ENCODE results near the gene MED26.
"Not testable (repeated sequence)": the region's sequence is repeated elsewhere in the genome, so short reads cannot be mapped to it uniquely, and the experiment has no call there.

The MED26 gene

GRCh38 chr19:16562608-16563025 lies 65.4 kb downstream of the MED26 start:
- H3K27ac ChIP-seq (ENCODE audit: low read length) = no peak overlapping the region

GRCh38 chr19:16561382-16561781 lies 66.6 kb downstream of the MED26 start:
- no peaks in the 10 kb centered on the region for H3K4me1 ChIP-seq (ENCODE audit: insufficient read depth, low read length)

More at GRCh38 chr19:16562608-16563025, 65.4 kb downstream of the MED26 start:
- Histone ChIP-seq H3K4me1 (ENCODE audit: insufficient read depth, low read length) (no peaks in the 10 kb centered on the region), H3K4me3 (ENCODE audit: low read length) (no peak overlapping the region), H3K36me3 (ENCODE audit: insufficient read depth, low read depth, low read length) (peaks cover 67% of the 10 kb centered on the region), H3K9me3 (ENCODE audit: insufficient read depth, low read depth, low read length) (no peaks in the 10 kb centered on the region), H3K9ac (ENCODE audit: low read depth, low read length) (no peak overlapping the region), H3K27me3 (ENCODE audit: insufficient read depth, low read length) (no peaks in the 10 kb centered on the region)

GRCh38 chr19:16559780-16560276 lies 68.2 kb downstream of the MED26 start:
- Histone ChIP-seq H3K9ac (ENCODE audit: low read depth, low read length) (no peak overlapping the region), H3K4me3 (ENCODE audit: low read length) (no peak overlapping the region), H3K9me3 (ENCODE audit: insufficient read depth, low read depth, low read length) (no peaks in the 10 kb centered on the region), H3K27ac (ENCODE audit: low read length) (no peak overlapping the region), H3K36me3 (ENCODE audit: insufficient read depth, low read depth, low read length) (peaks cover 66% of the 10 kb centered on the region), H3K4me1 (ENCODE audit: insufficient read depth, low read length) (no peaks in the 10 kb centered on the region), H3K27me3 (ENCODE audit: insufficient read depth, low read length) (no peaks in the 10 kb centered on the region)

More at GRCh38 chr19:16561382-16561781, 66.6 kb downstream of the MED26 start:
- Histone ChIP-seq H3K36me3 (ENCODE audit: insufficient read depth, low read depth, low read length) (peaks cover 65% of the 10 kb centered on the region), H3K27me3 (ENCODE audit: insufficient read depth, low read length) (no peaks in the 10 kb centered on the region), H3K4me3 (ENCODE audit: low read length) (no peak overlapping the region), H3K27ac (ENCODE audit: low read length) (no peak overlapping the region), H3K9ac (ENCODE audit: low read depth, low read length) (no peak overlapping the region), H3K9me3 (ENCODE audit: insufficient read depth, low read depth, low read length) (no peaks in the 10 kb centered on the region)

GRCh38 chr19:16554776-16555175 lies 73.2 kb downstream of the MED26 start:
- no peak overlapping the region for H3K4me3 ChIP-seq (ENCODE audit: low read length)
- H3K27ac ChIP-seq (ENCODE audit: low read length) = no peak overlapping the region
- no peaks in the 10 kb centered on the region for H3K27me3 ChIP-seq (ENCODE audit: insufficient read depth, low read length)
- H3K4me1 ChIP-seq (ENCODE audit: insufficient read depth, low read length) = no peaks in the 10 kb centered on the region
- H3K9ac ChIP-seq (ENCODE audit: low read depth, low read length) = no peak overlapping the region
- peaks cover 53% of the 10 kb centered on the region for H3K36me3 ChIP-seq (ENCODE audit: insufficient read depth, low read depth, low read length)
- no peaks in the 10 kb centered on the region for H3K9me3 ChIP-seq (ENCODE audit: insufficient read depth, low read depth, low read length)

- not testable (repeated sequence) for H3K9ac ChIP-seq (ENCODE audit: low read depth, low read length); H3K4me1 ChIP-seq (ENCODE audit: insufficient read depth, low read length); H3K9me3 ChIP-seq (ENCODE audit: insufficient read depth, low read depth, low read length); H3K27ac ChIP-seq (ENCODE audit: low read length); H3K4me3 ChIP-seq (ENCODE audit: low read length); H3K27me3 ChIP-seq (ENCODE audit: insufficient read depth, low read length)
- H3K36me3 ChIP-seq (ENCODE audit: insufficient read depth, low read depth, low read length) = peaks cover 43% of the 10 kb centered on the region
Observed at GRCh38 chr19:16551902-16552301, 76.1 kb downstream of the MED26 start.

- H3K4me3 ChIP-seq (ENCODE audit: low read length) = no peak overlapping the region
- H3K9me3 ChIP-seq (ENCODE audit: insufficient read depth, low read depth, low read length) = no peaks in the 10 kb centered on the region
- H3K36me3 ChIP-seq (ENCODE audit: insufficient read depth, low read depth, low read length) = peaks cover 18% of the 10 kb centered on the region
- H3K4me1 ChIP-seq (ENCODE audit: insufficient read depth, low read length) = no peaks in the 10 kb centered on the region
- H3K27me3 ChIP-seq (ENCODE audit: insufficient read depth, low read length) = no peaks in the 10 kb centered on the region
- H3K9ac ChIP-seq (ENCODE audit: low read depth, low read length) = no peak overlapping the region
- no peak overlapping the region for H3K27ac ChIP-seq (ENCODE audit: low read length)
Observed at GRCh38 chr19:16548956-16549355, 79.0 kb downstream of the MED26 start.

GRCh38 chr19:16544473-16545231 lies 83.4 kb downstream of the MED26 start:
- Histone ChIP-seq H3K9ac (ENCODE audit: low read depth, low read length) (no peak overlapping the region), H3K4me1 (ENCODE audit: insufficient read depth, low read length) (peaks cover 6% of the 10 kb centered on the region), H3K27ac (ENCODE audit: low read length) (no peak overlapping the region)

GRCh38 chr19:16543734-16544133 lies 84.3 kb downstream of the MED26 start:
- H3K9me3 ChIP-seq (ENCODE audit: insufficient read depth, low read depth, low read length); H3K27me3 ChIP-seq (ENCODE audit: insufficient read depth, low read length); H3K4me1 ChIP-seq (ENCODE audit: insufficient read depth, low read length); H3K27ac ChIP-seq (ENCODE audit: low read length): not testable (repeated sequence)
- peak overlapping the region; percentile 85; the same call in 1 of the 2 replicates for H3K4me3 ChIP-seq (ENCODE audit: low read length)
- peak overlapping the region; percentile 92; the same call in 1 of the 2 replicates for H3K9ac ChIP-seq (ENCODE audit: low read depth, low read length)
- peaks cover 23% of the 10 kb centered on the region for H3K36me3 ChIP-seq (ENCODE audit: insufficient read depth, low read depth, low read length)

More at GRCh38 chr19:16544473-16545231, 83.4 kb downstream of the MED26 start:
- Histone ChIP-seq H3K4me3 (ENCODE audit: low read length) (no peak overlapping the region), H3K36me3 (ENCODE audit: insufficient read depth, low read depth, low read length) (peaks cover 17% of the 10 kb centered on the region), H3K27me3 (ENCODE audit: insufficient read depth, low read length) (no peaks in the 10 kb centered on the region), H3K9me3 (ENCODE audit: insufficient read depth, low read depth, low read length) (no peaks in the 10 kb centered on the region)

GRCh38 chr19:16542910-16543472 lies 85.0 kb downstream of the MED26 start:
- Histone ChIP-seq H3K9ac (ENCODE audit: low read depth, low read length) (peak overlapping the region; percentile 92), H3K27me3 (ENCODE audit: insufficient read depth, low read length) (no peaks in the 10 kb centered on the region), H3K27ac (ENCODE audit: low read length) (peak overlapping the region; percentile 62), H3K36me3 (ENCODE audit: insufficient read depth, low read depth, low read length) (peaks cover 28% of the 10 kb centered on the region), H3K4me1 (ENCODE audit: insufficient read depth, low read length) (peaks cover 6% of the 10 kb centered on the region), H3K9me3 (ENCODE audit: insufficient read depth, low read depth, low read length) (no peaks in the 10 kb centered on the region), H3K4me3 (ENCODE audit: low read length) (peak overlapping the region; percentile 85)

GRCh38 chr19:16542045-16542909 lies 85.7 kb downstream of the MED26 start, which contains the start of gene CHERP:
Gene CHERP (minus strand): TSS chr19:16542437. CDS start chr19:16542378, 59 bp downstream.
- Histone ChIP-seq H3K27me3 (ENCODE audit: insufficient read depth, low read length) (no peaks in the 10 kb centered on the region), H3K4me3 (ENCODE audit: low read length) (peak within 1 kb of the TSS; percentile 85), H3K36me3 (ENCODE audit: insufficient read depth, low read depth, low read length) (peaks cover 35% of the 10 kb centered on the region), H3K9me3 (ENCODE audit: insufficient read depth, low read depth, low read length) (no peaks in the 10 kb centered on the region), H3K27ac (ENCODE audit: low read length) (peak within 1 kb of the TSS; percentile 62), H3K9ac (ENCODE audit: low read depth, low read length) (peak within 1 kb of the TSS; percentile 92), H3K4me1 (ENCODE audit: insufficient read depth, low read length) (peaks cover 6% of the 10 kb centered on the region)

GRCh38 chr19:16541526-16542044 lies 86.4 kb downstream of the MED26 start:
- Histone ChIP-seq H3K27me3 (ENCODE audit: insufficient read depth, low read length) (no peaks in the 10 kb centered on the region), H3K9me3 (ENCODE audit: insufficient read depth, low read depth, low read length) (no peaks in the 10 kb centered on the region), H3K9ac (ENCODE audit: low read depth, low read length) (peak overlapping the region; percentile 92), H3K36me3 (ENCODE audit: insufficient read depth, low read depth, low read length) (peaks cover 42% of the 10 kb centered on the region), H3K27ac (ENCODE audit: low read length) (no peak overlapping the region), H3K4me3 (ENCODE audit: low read length) (peak overlapping the region; percentile 85), H3K4me1 (ENCODE audit: insufficient read depth, low read length) (peaks cover 6% of the 10 kb centered on the region)
